SK-N-SH (cell line): Measurements from ENCODE around the gene KCNF1.

ENCODE experiments used
- CTCF ChIP-seq: fragments of 200-600 bp; sonication (generic); IDR thresholded peaks from 2 replicates; pipeline ENCODE4 v1.6.1; 2017; ENCODE audit warnings: antibody characterized with exemption, mild to moderate bottlenecking, moderate library complexity
- ELF1 ChIP-seq: IDR thresholded peaks from 2 replicates; pipeline ENCODE4 v1.4.0; 2012
- MAX ChIP-seq: IDR thresholded peaks from 2 replicates; pipeline ENCODE4 v1.4.0; 2012; ENCODE audit warnings: low read depth
- MXI1 ChIP-seq: IDR thresholded peaks from 2 replicates; pipeline ENCODE4 v1.6.1; 2012; ENCODE audit warnings: mild to moderate bottlenecking, low read depth, low read length, improper control_type of control experiment
- NRF1 ChIP-seq: IDR thresholded peaks from 2 replicates; pipeline ENCODE4 v1.6.1; 2012; ENCODE audit warnings: low read depth, mild to moderate bottlenecking, low read length
- POLR2AphosphoS5 ChIP-seq: IDR thresholded peaks from 2 replicates; pipeline ENCODE4 v1.6.1; 2012; ENCODE audit warnings: low read depth, low read length
- SIN3A ChIP-seq: IDR thresholded peaks from 2 replicates; pipeline ENCODE4 v1.6.1; 2012; ENCODE audit warnings: low read depth, mild to moderate bottlenecking, low read length, moderate library complexity, borderline replicate concordance
- SMC3 ChIP-seq: IDR thresholded peaks from 2 replicates; pipeline ENCODE4 v1.6.1; 2012; ENCODE audit warnings: low read depth, low read length, improper control_type of control experiment
- TF ChIP-seq, protein P1 (sequence below): IDR thresholded peaks from 2 replicates; pipeline ENCODE4 v1.6.1; 2012; ENCODE audit warnings: mild to moderate bottlenecking, low read depth, low read length, moderate library complexity

DNA sequence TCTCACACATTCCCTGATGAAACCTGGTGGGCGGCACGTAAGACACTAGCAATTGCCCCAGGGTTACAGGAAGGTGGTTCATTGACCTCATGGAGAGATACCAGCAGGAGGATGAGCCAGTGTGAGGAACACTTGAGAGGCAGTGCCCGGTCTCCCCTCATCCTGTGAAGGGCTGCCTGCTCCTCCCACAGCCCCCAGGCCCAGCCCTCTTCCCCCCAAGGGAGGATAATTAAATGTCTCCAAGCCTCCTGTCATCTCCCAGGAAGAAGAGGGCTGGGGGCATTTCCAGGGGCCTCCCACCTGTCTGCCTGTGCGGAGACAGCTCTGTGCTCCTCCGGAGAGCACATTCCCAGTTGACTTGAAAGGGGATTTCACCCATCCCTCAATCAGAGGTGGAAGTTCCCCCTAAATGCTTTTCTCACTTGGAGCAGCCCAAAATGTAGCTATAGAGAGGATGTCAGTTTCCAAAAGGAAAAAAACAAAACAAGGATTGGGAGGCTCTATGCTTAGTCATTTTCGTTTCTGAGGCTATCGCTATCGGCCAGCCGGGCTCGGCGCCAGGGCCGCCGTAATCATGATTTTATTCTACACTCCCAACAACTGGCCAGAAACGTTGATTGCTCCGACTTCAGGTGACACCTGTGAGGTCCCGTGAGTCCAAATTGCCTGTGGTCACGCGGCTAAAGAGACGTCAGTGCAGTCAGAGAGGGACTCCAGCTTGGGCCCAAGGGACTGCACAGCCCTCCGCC lies 7.1 kb downstream of the KCNF1 start:
- TF ChIP-seq NRF1 (no peak), SIN3A (no peak), SMC3 (no peak), MAX (no peak), CTCF (no peak), MXI1 (no peak), POLR2AphosphoS5 (no peak), ELF1 (no peak)
- TF ChIP-seq, protein P1, sequence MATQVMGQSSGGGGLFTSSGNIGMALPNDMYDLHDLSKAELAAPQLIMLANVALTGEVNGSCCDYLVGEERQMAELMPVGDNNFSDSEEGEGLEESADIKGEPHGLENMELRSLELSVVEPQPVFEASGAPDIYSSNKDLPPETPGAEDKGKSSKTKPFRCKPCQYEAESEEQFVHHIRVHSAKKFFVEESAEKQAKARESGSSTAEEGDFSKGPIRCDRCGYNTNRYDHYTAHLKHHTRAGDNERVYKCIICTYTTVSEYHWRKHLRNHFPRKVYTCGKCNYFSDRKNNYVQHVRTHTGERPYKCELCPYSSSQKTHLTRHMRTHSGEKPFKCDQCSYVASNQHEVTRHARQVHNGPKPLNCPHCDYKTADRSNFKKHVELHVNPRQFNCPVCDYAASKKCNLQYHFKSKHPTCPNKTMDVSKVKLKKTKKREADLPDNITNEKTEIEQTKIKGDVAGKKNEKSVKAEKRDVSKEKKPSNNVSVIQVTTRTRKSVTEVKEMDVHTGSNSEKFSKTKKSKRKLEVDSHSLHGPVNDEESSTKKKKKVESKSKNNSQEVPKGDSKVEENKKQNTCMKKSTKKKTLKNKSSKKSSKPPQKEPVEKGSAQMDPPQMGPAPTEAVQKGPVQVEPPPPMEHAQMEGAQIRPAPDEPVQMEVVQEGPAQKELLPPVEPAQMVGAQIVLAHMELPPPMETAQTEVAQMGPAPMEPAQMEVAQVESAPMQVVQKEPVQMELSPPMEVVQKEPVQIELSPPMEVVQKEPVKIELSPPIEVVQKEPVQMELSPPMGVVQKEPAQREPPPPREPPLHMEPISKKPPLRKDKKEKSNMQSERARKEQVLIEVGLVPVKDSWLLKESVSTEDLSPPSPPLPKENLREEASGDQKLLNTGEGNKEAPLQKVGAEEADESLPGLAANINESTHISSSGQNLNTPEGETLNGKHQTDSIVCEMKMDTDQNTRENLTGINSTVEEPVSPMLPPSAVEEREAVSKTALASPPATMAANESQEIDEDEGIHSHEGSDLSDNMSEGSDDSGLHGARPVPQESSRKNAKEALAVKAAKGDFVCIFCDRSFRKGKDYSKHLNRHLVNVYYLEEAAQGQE = no peak
